Tibial artery (tissue), 4 donors: ENCODE data around the gene GGT6.

ENCODE experiments used
- DNase-seq, 2 donors: peaks; one replicate each; pipeline ENCODE4 v3.0.0-alpha.2; 2019
- H3K27ac ChIP-seq, 2 donors: fragments of 200-600 bp; sonication (generic) in 1 of 2; 1 replicate in 1 of 2; 2 replicates in 1 of 2; pipeline ENCODE4 v1.5.1; 2018 to 2019; ENCODE audit warnings: mild to moderate bottlenecking in 1 of 2
- H3K27me3 ChIP-seq, 2 donors: fragments of 200-600 bp; sonication (generic) in 1 of 2; one replicate each; pipeline versions ENCODE4 v1.5.1 to v1.6.0; 2016 to 2019
- H3K36me3 ChIP-seq, 3 donors: fragments of 200-600 bp; sonication (generic) in 2 of 3; one replicate each; pipeline ENCODE4 v1.5.1; 2016 to 2019; ENCODE audit warnings: mild to moderate bottlenecking in 2 of 3
- H3K4me1 ChIP-seq, 4 donors: fragments of 200-600 bp; sonication (generic) in 2 of 4; 1 replicate in 3 of 4; 2 replicates in 1 of 4; pipeline ENCODE4 v1.5.1; 2016 to 2019
- H3K4me3 ChIP-seq, 2 donors: fragments of 200-600 bp; sonication (generic) in 1 of 2; 1 replicate in 1 of 2; 2 replicates in 1 of 2; pipeline ENCODE4 v1.5.1; 2018 to 2019; ENCODE audit warnings: mild to moderate bottlenecking in 2 of 2
- H3K9me3 ChIP-seq, 3 donors: fragments of 200-600 bp; sonication (generic) in 1 of 3; one replicate each; pipeline ENCODE4 v1.5.1; 2016 to 2019
- CTCF ChIP-seq, 2 experiments: fragments of 200-600 bp in 1 of 2; fragments of 450-650 bp in 1 of 2; IDR thresholded peaks; one replicate each; pipeline ENCODE4 v1.5.1; 2017 to 2019; ENCODE audit warnings: antibody characterized with exemption in 2 of 2, mild to moderate bottlenecking in 1 of 2, moderate library complexity in 1 of 2
- intact Hi-C: fragments of 100-400 bp; cut with DNase I; formaldehyde crosslinking; loops from one replicate; pipeline ENCODE4 v1.15.0; 2023; ENCODE audit warnings: low total_unique reads

The GGT6 gene

GRCh38 chr17:4548061-4548461 is 12.3 kb downstream of the GGT6 start:
- Histone ChIP-seq H3K36me3 (peaks cover 73 to 100% (median 85%) of the 10 kb centered on the region in 3 donors), H3K9me3 (no peaks in the 10 kb centered on the region), H3K27ac (no peak overlapping the region), H3K4me1 (no peaks in the 10 kb centered on the region), H3K27me3 (no peaks in the 10 kb centered on the region), H3K4me3 (no peak overlapping the region)
- TF ChIP-seq CTCF (IDR thresholded peaks at IDR 0.05): no peak
- intact Hi-C loops: loop anchor here (10.0 kb wide), 1 partner anchor 123 kb away; no protein-coding TSS in a partner anchor
- DNase-seq: peak in 1 of 2 donors; percentile 62

- Histone ChIP-seq H3K36me3 (peaks cover 73 to 100% (median 85%) of the 10 kb centered on the region in 3 donors), H3K9me3 (no peaks in the 10 kb centered on the region), H3K4me3 (no peak overlapping the region), H3K4me1 (no peaks in the 10 kb centered on the region), H3K27ac (no peak overlapping the region), H3K27me3 (no peaks in the 10 kb centered on the region)
- intact Hi-C loops: loop anchor here (10.0 kb wide), 1 partner anchor 123 kb away; no protein-coding TSS in a partner anchor
- TF ChIP-seq CTCF (IDR thresholded peaks at IDR 0.05): no peak
- DNase-seq: no peak
These were observed 13.1 kb downstream of the GGT6 start for GRCh38 chr17:4547118-4547906.

DNA sequence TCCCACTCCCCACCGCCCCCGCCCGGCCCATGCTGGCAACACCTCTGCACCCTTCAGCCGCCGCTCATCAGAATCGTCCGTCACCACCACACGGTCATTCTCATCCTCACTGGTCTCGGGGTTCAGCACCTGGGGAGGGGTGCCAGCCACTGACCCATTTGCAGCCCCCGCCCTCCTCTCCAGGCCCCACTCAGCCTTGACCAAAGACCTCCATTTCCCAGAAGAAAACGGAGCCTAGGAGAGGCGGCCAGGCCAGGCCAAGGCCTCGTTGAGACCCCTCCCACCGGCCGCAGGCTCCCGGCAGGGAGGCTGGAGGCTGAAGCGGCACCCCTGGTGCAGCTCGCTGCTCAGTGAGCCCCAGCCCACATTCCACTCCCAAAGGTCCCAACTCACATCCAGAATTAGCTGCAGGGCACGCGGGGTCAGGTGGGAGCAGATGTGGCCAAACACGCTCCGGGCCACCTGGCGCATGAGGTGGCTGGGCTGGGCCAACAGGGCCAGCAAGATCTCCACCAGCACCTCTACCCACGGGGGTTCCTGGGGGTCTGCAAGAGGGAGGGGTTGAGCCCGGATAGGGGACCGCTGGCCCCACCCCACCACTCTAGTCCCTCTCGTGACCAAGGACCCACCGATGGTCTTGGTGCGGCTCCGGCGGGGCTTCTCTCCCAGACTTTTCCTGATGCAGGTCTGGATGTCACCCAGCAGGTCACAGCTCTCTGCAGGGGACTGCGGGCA is 15.0 kb downstream of the GGT6 start:
- DNase-seq: no peak
- intact Hi-C loops: loop anchor here (10.0 kb wide), 1 partner anchor 121 kb away; no protein-coding TSS in a partner anchor
- Histone ChIP-seq H3K4me3 (no peak overlapping the region), H3K4me1 (peaks cover 0 to 11% (median 0%) of the 10 kb centered on the region in 4 donors), H3K27me3 (no peaks in the 10 kb centered on the region), H3K36me3 (peaks cover 65 to 100% (median 84%) of the 10 kb centered on the region in 3 donors), H3K9me3 (no peaks in the 10 kb centered on the region), H3K27ac (no peak overlapping the region)
- TF ChIP-seq CTCF (IDR thresholded peaks at IDR 0.05): no peak

GRCh38 chr17:4544951-4545216 is 15.5 kb downstream of the GGT6 start:
- Histone ChIP-seq H3K4me3 (no peak overlapping the region), H3K36me3 (peaks cover 64 to 100% (median 84%) of the 10 kb centered on the region in 3 donors), H3K27ac (no peak overlapping the region), H3K9me3 (no peaks in the 10 kb centered on the region), H3K4me1 (peaks cover 0 to 14% (median 0%) of the 10 kb centered on the region in 4 donors), H3K27me3 (no peaks in the 10 kb centered on the region)
- intact Hi-C loops: loop anchor here (10.0 kb wide), 1 partner anchor 120 kb away; no protein-coding TSS in a partner anchor
- no peak for DNase-seq
- no peak for TF ChIP-seq CTCF (IDR thresholded peaks at IDR 0.05)

DNA sequence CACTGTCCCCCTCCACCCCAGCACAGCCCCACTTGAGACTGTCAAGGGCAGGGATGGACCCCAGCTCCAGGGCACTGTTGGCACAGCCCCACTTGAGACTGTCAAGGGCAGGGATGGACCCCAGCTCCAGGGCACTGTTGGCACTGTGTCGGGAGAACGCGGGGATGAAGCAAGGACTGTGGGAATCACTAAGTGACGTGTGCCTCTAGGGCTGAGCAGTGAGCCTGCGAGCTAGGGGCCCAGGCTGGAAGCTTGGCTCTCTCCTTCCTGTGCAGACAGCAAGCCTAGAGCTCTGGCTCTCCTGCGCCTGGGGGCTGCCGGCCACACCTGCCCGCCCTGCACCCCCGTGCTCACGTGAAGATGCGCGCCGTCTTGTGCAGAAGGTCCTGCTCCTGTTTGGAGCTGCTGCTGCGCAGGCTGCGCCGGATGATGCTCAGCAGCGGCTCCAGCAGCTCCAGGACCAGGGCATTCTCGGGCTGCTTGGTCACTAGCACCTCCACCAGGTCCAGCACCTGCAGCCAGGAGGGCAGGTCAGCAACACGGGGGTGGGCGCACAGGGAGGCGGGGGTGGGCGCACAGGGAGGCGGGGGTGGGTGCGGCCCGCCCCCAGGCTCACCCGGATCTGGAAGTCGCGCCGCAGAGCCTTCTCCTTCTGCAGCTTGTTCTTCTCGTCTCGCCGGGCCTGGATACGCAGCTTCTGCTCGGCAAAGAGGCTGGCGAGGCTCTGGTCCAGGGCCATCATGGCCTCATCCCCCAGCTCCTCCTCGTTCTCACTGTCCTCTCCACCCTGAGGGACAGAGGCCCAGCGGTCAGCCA is 16.0 kb downstream of the GGT6 start:
- no peaks in the 10 kb centered on the region for H3K9me3 ChIP-seq
- peaks cover 0 to 17% (median 0%) of the 10 kb centered on the region in 4 donors for H3K4me1 ChIP-seq
- peaks cover 63 to 100% (median 85%) of the 10 kb centered on the region in 3 donors for H3K36me3 ChIP-seq
- intact Hi-C loops: loop anchor here (10.0 kb wide), 1 partner anchor 120 kb away; no protein-coding TSS in a partner anchor
- no peak overlapping the region for H3K4me3 ChIP-seq
- H3K27me3 ChIP-seq: no peaks in the 10 kb centered on the region
- H3K27ac ChIP-seq: no peak overlapping the region
- TF ChIP-seq CTCF (IDR thresholded peaks at IDR 0.05): no peak
- DNase-seq: no peak
